ENCODE data around the gene FHOD3.

DNA sequence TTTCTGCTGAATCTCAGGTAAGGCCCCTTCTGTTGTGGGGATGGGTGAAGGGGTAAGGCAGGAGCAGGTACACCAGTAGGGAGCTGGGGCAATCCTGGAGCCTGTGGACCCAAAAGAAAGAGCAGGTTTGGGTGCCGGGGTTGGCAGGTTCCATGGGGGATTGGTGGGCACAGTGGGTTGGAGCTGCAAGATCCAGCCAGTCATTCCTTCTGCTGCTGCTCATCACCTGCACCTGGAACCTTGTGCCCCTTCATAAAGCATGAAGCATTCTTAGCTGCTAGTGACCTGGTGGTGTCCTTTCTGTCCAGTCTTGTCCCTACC, 24.9 kb downstream of the FHOD3 start:
- TF ChIP-seq, protein P1, sequence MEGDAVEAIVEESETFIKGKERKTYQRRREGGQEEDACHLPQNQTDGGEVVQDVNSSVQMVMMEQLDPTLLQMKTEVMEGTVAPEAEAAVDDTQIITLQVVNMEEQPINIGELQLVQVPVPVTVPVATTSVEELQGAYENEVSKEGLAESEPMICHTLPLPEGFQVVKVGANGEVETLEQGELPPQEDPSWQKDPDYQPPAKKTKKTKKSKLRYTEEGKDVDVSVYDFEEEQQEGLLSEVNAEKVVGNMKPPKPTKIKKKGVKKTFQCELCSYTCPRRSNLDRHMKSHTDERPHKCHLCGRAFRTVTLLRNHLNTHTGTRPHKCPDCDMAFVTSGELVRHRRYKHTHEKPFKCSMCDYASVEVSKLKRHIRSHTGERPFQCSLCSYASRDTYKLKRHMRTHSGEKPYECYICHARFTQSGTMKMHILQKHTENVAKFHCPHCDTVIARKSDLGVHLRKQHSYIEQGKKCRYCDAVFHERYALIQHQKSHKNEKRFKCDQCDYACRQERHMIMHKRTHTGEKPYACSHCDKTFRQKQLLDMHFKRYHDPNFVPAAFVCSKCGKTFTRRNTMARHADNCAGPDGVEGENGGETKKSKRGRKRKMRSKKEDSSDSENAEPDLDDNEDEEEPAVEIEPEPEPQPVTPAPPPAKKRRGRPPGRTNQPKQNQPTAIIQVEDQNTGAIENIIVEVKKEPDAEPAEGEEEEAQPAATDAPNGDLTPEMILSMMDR (IDR thresholded peaks at IDR 0.05 in 2 of 3, conservative IDR thresholded peaks at IDR 0.05 in 1 of 3; ENCODE audit: insufficient read depth in 2 of 3, low read depth in 1 of 3, low read length in 3 of 3), result no peak
- TF ChIP-seq, protein P2, sequence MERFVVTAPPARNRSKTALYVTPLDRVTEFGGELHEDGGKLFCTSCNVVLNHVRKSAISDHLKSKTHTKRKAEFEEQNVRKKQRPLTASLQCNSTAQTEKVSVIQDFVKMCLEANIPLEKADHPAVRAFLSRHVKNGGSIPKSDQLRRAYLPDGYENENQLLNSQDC (CRISPR knock-in tag; IDR thresholded peaks at IDR 0.05), result no peak
- TF ChIP-seq PHF21A (IDR thresholded peaks at IDR 0.05; ENCODE audit: borderline replicate concordance, low read depth), result no peak
- no peak for TF ChIP-seq KDM2B (CRISPR knock-in tag; IDR thresholded peaks at IDR 0.05)
- TF ChIP-seq, protein P3, sequence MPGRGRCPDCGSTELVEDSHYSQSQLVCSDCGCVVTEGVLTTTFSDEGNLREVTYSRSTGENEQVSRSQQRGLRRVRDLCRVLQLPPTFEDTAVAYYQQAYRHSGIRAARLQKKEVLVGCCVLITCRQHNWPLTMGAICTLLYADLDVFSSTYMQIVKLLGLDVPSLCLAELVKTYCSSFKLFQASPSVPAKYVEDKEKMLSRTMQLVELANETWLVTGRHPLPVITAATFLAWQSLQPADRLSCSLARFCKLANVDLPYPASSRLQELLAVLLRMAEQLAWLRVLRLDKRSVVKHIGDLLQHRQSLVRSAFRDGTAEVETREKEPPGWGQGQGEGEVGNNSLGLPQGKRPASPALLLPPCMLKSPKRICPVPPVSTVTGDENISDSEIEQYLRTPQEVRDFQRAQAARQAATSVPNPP (IDR thresholded peaks at IDR 0.05; ENCODE audit: borderline replicate concordance, insufficient read depth, insufficient read length), result no peak
- TF ChIP-seq HCFC1 (IDR thresholded peaks at IDR 0.05; ENCODE audit: low read depth, low read length), result no peak
- no peak for TF ChIP-seq ZNF217 (CRISPR knock-in tag; IDR thresholded peaks at IDR 0.05)
- no peak for TF ChIP-seq TARDBP (IDR thresholded peaks at IDR 0.05)
- TF ChIP-seq PRMT5 (CRISPR knock-in tag; IDR thresholded peaks at IDR 0.05), result no peak
- TF ChIP-seq EP300 (IDR thresholded peaks at IDR 0.05; ENCODE audit: low read length), result no peak
- TF ChIP-seq, protein P4, sequence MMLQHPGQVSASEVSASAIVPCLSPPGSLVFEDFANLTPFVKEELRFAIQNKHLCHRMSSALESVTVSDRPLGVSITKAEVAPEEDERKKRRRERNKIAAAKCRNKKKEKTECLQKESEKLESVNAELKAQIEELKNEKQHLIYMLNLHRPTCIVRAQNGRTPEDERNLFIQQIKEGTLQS (IDR thresholded peaks at IDR 0.05), result no peak
- TF ChIP-seq, protein P4 (CRISPR knock-in tag; conservative IDR thresholded peaks at IDR 0.05), result no peak
- TF ChIP-seq FOXA3 (CRISPR knock-in tag; conservative IDR thresholded peaks at IDR 0.05 in 1 of 2, IDR thresholded peaks at IDR 0.05 in 1 of 2), result no peak

Data from K562 (cell line).